COLO829 (cell line): ENCODE data around the gene PCSK6.
"Not testable (repeated sequence)": the region's sequence is repeated elsewhere in the genome, so short reads cannot be mapped to it uniquely, and the experiment has no call there.

Experiments used
- DNase-seq: peaks from one replicate; pipeline ENCODE4 v3.0.0; 2012; ENCODE audit warnings: low spot score

PCSK6 gene

DNA sequence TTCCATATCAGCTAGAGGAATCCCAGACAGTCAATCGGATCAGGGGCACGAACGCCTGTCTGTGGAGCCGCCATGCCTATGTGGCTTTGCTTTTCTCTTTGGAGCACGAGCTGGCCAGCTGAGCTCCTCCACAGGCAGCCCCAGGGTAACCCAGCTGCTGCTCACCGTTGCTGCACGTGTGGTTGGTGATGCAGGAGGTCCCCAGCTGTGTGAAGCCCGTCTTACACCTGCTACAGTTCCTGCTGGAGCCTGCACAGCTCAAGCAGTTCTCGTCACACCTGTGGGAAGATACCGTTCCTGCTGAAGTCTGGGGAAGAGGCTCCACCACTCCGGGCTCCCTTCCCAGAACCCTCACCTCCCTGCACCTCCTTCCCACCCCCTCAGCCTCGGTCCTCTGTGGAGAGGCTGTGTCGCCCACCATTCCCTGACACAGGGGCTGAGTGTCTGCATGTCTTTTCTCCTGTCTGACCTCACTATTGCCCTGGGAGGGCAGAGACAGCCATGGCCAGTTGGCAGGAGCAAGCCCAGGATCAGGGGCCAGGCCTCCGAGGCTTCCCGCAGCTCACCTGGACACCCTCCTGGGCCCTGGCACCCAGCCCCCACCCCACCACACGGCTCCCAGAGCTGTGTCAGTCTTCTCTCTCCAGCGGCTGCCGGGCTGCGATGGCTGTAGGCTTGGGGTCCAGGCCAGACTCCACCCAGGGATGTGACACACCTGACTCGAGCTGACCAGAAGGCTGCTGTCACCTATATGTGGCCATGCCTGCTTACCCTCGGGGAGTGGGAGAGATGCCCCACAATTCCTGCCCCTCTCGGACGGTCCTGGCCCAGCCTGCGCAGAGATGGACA lies 182.2 kb downstream of the PCSK6 start:
- no peak for DNase-seq

DNA sequence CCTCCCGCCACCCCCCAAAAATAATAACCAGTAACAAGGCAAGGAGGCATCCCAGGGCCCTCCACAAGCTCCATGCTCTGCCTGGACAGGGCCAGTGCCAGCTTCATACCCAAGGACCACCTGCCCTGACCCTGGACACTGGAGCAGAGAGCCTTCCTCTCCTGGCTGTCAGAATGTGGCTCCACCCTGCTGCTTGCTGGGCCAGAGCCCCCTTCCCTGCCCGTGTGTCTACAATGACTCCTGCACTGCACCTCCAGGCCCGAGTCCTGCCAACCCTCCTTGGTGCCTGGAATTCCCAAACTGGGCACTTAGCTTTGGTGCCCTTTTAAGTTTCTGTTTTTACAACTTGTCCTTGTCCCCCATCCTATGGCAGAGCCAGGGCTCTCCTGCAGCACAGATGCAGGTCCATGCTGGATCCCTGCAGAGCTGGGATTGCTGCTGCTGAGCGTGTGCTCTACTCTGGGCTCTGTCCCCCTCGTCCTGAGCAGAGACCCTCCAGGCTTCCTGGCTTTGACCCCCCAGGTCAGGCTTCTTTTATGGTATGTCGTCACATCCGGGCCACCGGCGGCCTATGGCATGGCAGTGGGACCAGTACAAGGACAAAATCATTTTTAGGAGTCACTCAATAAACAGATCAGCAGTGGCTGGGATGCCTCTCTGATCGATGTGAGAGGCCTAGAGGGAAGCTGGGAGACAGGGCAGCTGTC lies 183.0 kb downstream of the PCSK6 start:
- no peak for DNase-seq

DNA sequence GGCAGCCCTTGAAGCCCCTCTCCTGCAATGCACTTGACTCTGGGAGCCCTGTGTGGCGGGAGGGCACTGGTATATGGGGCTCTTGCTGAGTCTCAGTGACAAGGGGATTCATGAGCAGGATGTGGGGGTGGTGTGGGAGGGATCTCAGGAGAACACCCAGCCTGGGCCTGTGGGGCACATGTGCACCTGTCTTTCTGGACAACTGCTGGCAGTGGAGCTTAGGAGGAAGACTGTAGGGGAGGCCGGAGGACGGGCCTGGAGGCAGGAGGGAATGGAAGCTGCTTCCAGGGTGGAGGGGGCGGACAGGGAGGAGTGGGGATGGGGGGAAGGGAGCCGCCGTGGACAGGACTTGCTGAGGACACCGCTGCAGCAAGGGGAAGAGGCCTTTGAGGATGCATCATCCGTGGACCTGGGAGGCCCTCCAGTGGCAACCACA lies 183.7 kb downstream of the PCSK6 start:
- no peak for DNase-seq

DNA sequence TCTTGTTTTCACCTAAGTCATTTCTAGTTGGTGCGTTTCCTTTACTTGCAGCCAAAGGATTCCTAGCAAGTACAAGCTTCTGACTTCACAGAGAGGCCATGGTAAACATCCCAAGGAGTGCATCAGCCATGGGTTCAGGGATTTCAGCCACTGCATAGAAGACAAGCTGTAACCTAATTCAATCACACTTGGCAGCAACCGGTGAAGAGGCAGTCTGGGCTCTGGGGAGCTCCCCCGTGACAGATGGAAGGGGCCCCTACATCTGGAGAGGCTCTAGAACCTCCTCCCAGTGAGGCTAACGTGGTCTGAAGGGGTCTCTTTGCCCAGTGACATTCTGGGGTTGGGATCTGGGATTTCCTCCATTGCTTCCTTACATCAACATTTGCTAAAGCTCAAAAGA lies 186.1 kb downstream of the PCSK6 start:
- DNase-seq: no peak

DNA sequence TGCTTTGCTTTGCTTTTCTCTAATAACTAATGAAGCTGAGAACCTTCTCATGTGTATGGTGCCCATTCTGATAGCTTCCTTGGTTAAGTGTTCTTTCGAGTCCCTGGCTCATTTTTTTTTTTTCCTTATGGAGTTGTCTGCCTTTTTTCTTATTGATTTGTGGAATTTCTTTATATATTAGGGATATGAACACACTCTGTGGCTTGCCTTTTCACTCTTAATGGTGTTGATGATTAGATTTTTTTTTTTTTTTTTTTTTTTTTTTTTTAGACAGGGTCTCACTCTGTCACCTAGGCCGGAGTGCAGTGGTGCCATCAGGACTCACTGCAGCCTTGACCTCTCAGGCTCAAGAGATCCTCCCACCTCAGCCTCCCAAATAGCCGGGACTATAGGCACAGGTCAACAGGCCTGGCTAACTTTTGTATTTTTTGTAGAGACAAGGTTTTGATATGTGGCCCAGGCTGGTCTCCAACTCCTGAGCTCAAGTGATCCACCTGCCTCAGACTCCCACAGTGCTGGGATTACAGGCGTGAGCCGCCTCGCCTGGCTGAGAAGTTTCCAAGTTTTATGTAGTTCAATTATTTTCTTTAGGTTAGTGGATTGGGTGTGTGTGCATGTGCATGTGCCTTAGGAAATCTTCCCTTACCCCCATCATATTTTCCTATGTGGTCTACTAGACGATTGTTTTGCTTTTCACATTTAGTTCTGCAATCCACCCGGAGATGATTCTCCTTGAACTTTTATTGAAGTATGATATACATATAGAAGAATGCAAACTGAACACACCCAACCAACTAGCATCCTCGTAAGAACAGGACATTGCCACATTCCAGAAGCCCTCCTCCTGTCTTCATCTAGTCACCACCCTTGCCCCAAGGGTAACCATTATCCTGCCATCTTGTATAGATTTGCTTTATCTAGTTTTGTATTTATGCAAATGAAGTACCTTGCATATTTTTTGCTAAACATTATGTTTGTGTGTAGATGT lies 192.8 kb downstream of the PCSK6 start:
- no peak for DNase-seq

DNA sequence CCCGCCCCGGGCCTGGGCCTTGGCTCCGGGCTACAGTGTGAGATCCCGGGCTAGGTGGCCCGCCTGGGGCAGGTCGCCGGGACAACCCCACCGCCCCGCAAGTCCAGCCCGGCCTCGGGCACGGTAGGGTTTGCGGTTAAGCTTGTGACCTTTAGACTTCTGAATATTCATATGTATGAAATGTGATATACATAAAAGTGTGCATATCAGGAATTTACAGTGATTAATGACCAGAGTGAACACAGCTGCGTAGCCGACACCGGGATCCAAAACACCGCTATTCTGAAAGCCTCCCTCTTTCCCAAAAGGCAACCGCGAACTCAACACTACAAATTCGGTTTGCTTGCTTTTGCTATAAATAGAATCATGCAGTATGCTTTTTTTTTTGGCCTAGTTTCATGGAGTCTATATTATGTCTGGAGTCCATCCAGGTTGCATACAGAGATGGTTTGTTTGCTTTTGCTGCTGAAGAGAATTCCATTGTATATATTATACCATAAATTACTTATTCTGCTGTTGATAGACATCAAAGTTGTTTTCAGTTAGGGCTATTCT lies 193.8 kb downstream of the PCSK6 start:
- peak; percentile 24 for DNase-seq

DNA sequence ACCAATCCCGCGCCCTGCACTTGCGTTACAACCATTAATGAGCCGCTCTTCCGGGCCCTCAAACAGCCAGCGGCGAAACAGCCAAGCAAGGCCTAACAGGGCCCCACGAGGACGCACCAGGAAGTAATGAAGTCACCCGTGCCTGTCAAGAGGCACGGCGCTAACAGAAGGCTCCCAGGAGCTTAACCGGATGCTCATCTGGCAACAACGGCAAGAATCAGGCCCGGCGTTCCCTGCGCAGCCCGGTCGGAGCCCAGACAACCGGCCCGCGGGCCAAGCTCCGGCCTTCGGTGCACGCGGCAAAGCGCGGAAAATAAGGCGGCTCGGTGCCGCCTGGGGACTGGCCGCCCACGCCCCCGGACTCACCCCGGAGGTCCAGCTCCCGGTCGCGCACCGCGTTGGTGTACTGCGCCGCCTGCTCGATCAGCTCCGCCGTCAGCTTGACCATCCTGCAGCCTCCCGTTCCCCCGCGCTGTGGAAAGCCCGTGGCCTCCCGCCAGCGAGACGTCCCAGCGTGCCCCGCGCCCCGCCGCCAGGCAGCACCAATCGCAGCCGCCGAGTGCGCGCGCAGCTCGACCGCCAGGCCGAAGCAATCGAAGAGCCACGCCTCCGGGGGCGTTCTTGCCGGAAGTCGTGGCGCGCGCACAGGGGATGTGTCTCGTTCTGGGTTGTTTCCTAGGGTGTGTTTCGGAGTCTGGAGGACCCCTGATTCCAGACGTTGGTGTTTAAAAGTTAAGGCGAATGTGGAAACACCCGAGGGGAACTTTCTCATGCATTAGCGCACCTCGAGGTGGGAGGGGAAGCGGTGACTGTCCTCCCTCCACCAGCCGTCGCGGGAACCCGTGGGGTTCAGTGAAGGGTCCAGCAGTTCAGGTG lies 194.5 kb downstream of the PCSK6 start, which contains the start of gene SNRPA1:
Gene SNRPA1, minus strand, starts transcription at position 518 of the 876 bp plus-strand sequence. Its CDS starts 70 bp downstream, at position 448.
- peak; percentile 98 for DNase-seq

DNA sequence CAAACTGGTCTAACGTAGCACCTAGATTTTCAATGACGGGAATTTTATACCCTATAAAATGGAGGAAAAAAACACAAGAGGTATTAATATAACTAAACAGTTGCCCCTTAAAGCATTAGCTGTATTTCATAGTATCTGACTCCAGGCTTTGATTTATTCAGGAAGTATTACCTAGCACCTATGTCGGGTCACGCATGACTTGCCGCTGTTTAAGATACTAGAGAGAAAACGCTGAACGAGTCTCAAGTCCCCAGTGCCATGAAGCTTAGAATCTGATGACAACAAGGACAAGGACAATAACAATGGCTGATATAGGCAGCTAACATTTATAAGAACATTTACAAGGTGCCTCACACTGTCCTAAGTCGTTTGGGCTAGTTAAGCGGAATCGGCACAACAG lies 196.4 kb downstream of the PCSK6 start:
- DNase-seq: no peak

DNA sequence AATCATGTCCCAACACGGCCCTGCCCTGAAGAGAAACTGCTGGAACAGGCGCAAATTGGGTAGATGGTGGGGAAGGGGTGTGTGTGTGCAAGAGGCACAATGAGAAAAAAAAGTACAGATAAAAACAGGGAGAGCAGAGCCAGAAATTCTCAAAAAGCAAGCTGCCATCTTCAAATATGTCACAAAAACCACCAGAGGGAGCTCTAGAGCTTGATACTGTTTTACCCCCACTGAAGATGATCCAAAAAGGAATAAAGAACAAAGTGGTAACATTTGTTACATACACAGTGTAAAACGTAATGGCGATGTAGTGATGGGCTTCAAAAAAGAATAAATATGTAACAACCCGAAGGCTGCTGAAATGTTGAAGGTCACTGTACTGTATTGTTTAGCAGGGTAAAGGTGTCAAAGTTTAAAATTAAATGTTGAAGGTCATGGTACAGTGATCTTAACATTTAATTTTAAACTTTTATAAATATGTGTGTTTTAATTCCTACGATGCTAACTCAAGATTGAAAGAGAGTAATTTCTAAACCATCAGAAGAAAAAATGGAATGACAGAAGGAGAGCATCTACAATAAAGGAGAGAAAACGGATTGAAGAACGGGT lies 200.5 kb downstream of the PCSK6 start:
- DNase-seq: peak; percentile 81

DNA sequence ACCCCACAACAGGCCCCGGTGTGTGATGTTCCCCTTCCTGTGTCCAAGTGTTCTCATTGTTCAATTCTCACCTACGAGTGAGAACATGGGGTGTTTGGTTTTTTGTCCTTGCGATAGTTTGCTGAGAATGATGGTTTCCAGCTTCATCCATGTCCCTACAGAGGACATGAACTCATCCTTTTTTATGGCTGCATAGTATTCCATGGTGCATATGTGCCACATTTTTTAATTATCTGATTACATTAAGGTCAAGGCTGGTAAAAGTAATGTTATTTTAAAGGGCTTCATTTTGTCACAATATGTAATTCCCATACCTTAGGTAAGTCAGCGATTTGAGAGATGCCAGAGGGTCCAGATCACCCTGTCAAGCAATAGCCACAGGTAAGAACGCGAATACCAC lies 202.2 kb downstream of the PCSK6 start:
- not testable (repeated sequence) for DNase-seq

DNA sequence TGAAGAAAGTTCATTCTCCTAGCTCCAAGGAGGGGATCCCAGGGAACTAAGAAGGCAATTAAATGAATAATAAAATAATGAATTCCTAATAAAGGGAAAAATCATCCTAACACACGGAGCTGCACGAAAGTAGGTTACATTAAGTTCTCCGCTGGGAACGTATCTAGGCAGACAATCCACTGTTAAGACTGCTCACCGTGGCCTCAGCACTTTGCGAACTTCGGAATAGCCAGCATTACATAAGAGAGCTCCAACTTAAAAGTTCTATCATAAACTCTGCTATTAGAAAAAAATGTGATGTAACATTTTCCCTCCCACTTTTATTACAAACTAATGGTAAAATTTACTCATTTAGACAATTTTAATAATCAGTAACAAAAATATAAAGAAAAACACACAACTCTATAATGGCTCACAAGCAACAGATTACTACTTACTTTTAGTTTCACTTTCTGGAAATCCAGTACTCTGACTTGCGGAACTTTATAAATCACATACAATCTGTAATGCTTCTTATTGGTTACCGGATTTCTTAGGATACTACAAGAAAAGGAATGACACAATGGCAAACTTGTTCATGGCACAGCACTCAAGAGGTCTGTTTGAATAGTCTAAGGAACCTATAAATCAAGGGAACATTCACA lies 202.9 kb downstream of the PCSK6 start:
- DNase-seq: no peak

DNA sequence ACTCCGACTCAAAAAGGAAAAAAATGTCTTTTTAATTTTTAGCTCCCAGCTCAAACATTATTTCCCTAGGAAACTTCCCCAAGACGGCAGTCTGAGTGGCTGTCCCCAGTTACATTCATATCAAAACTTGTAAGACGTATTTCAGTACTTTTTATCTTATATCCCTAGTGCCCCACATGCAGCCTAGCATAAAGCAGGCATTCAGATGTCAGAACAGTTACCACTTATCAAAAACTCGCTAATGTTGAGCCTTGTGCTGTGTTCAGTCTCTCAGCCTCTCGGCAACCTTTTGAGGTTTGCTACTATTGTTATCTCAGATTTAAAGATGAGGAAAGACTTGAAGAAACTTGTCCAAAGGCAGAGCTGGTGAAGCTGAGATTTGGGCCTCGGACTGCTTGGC lies 205.6 kb downstream of the PCSK6 start:
- no peak for DNase-seq

DNA sequence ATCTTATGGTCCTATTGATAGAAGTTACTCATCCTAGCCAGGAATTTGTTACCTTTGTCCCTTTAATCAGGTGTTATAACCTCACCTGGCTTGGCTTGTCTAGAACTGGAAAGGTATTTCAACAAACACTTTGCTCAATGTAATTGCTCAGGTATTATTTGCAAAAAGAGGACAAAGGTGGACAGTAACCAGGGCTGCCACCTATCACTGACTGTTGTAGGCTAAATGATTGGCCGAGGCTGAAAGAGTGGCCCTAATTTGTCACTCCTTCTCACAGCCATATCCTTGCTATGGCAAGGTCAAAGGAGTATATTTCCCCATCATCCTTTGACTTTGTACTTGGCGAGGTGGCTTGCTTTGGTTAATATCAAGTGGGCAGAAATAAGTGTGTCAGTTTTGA lies 209.5 kb downstream of the PCSK6 start:
- no peak for DNase-seq

DNA sequence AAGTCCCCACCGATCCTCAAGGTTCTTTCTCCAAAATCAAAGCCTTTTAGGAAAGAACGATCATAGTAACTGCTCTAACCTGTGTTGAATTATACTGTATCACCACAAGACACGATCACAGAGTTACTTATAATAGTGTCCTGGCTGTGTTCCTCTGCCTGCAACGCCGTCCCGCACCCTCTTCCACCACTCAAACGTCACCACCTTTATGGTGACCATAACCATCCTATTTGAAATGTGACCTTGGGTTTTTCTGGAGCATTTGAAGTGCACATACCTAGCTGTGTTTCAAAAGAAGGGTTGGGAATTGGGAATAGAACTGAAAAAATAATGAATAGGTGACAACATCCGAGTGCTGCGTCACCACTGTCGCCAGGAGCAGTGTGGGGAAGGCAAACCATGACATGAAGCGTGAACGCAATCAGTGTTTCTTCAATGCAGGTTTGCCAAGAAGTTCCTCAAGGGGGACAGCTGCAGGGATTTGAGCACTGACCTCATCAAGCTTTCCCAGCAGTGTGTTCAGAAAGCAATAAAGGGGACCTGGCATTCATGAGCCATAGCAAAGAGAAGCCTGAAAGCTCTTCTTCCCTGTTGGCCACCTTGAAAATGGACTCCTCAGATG lies 211.5 kb downstream of the PCSK6 start:
- DNase-seq: no peak

DNA sequence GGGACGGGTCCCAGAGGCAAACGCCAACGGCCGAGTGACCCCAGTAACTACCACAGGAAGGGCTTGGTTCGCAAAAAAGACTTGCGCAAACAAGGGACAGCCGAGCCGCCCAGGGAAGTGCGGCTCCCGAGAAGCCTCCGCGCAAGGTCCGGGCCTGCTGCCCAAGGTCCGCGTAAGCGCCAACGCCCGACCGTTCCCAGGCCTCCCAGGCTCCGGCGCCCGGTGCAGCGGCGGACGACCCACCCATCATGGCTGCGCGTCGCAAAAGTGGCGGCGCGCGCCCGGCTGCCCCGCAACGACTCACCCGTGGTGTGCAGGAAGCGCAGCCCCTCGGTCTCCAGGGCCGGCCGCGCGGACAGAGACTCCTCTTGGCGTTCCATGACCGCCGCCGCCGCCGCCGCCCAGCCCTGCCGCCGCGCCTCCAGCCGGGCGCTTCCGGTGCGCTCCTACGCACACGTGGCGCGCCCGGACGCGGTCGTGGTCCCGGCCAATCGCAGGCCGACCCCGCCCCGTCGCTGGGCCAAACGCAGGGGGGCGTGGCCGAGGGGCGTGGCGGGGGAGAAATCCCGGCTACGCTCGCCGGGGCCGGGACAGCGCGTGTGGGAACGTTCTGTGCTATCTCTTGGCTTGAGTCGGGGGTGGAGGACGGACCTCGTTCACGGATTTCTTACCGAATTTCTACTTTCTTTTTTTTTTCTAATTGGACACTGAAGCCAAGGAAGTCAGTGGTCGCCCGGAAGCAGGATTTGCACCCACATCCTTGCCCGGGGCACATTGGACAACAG lies 212.3 kb downstream of the PCSK6 start, which contains the start of gene SELENOS:
Gene SELENOS, minus strand, starts transcription at position 448 of the 785 bp plus-strand sequence. Its CDS starts 68 bp downstream, at position 380.
- DNase-seq: peak; percentile 79

DNA sequence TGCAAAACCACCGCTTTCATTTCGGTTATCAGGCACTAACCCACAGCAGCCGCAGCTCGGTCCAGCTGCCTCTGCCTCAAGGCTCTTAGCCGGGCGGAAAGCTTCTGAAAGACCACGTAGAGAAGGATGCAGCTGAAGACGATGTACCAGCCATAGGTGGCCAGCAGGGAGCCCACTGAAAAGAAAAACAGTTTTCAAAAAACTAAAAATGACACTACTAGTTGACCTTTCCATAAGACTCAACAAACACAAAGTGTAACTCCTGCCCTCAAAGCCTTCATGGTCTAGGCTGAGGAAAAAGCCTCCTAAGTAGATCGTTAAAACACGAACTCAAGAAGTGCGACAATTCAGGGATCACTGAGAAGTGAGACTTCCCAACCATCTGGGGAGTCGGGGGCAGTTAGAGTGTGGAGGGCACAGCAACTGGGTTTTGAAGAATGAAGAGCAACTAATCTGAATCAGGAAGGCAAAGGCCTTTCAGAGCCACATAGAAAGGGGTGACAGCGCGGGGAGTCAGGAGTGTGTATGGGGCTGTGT lies 212.9 kb downstream of the PCSK6 start:
- no peak for DNase-seq

DNA sequence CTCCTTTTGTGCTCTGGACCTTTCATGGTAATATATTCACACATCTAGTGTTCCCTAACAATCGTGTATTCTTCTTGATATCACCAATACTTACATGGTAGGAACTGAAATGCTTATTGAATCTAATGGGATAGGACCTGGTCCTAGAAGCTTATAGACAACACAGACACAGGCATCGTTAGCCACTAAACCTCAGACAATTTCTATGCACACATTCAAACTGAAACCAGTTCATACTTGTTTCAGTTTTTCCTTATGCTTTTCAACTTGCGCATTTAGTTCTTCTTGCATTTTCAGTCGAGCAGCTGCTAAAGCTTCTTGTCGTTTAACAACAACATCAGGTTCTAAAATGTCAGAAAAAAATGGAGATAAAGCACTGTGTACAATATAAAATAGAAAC lies 214.5 kb downstream of the PCSK6 start:
- DNase-seq: no peak

DNA sequence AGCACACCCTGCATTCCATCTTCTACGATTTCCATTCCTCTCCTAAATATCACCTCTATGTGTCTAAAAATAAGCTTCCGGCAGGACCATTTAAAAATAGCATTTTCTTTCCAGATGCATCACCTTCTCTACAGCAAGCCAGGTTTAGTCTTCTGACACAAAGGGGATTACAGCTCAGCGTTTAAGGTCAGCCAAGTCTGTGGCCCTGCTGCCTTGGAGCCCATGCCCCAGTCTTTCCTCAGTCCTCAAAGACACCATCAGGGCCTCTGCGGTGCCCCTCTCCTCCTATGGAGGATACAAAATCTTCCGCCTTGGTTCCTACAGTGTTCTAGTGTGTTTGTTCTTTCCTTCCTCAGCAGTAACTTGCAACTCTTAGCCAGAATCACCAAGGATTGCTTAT lies 216.0 kb downstream of the PCSK6 start:
- DNase-seq: no peak
